HFF-Myc (cell line): Measurements from ENCODE around the gene MINPP1.
A peak's percentile ranks its signal among the peaks of the same experiment; 100 is the strongest.

Experiments
- DNase-seq: peaks from one replicate; pipeline ENCODE4 v3.0.0-alpha.2; 2011; ENCODE audit warnings: low read depth; ENCODE audit errors: extremely low read depth
- H3K4me3 ChIP-seq: replicated peaks from 2 replicates; pipeline ENCODE4 v1.5.1; 2011; ENCODE audit warnings: low read depth, mild to moderate bottlenecking, control low read depth, low read length
- CTCF ChIP-seq: IDR thresholded peaks from 2 replicates; pipeline ENCODE4 v1.5.1; 2012; ENCODE audit warnings: mild to moderate bottlenecking, low read depth, low read length, control low read depth; ENCODE audit errors: missing control alignments

MINPP1 gene

GRCh38 chr10:87578842-87579401 lies 74.2 kb downstream of the MINPP1 start:
- DNase-seq: no peak
- no peak for TF ChIP-seq CTCF
- no peak overlapping the region for H3K4me3 ChIP-seq

GRCh38 chr10:87579563-87579962 lies 74.9 kb downstream of the MINPP1 start:
- TF ChIP-seq CTCF: no peak
- no peak for DNase-seq
- no peak overlapping the region for H3K4me3 ChIP-seq

- no peak for TF ChIP-seq CTCF
- H3K4me3 ChIP-seq: no peak overlapping the region
- no peak for DNase-seq
These were observed 75.3 kb downstream of the MINPP1 start for GRCh38 chr10:87580016-87580415.

GRCh38 chr10:87585565-87586514 lies 81.1 kb downstream of the MINPP1 start:
- DNase-seq: no peak
- no peak for TF ChIP-seq CTCF
- no peak overlapping the region for H3K4me3 ChIP-seq

- peak; percentile 47 for DNase-seq
- TF ChIP-seq CTCF: no peak
- no peak overlapping the region for H3K4me3 ChIP-seq
These were observed 85.0 kb downstream of the MINPP1 start for GRCh38 chr10:87589645-87590051.

- no peak overlapping the region for H3K4me3 ChIP-seq
- no peak for DNase-seq
- TF ChIP-seq CTCF: no peak
These were observed 86.3 kb downstream of the MINPP1 start for GRCh38 chr10:87590705-87591588.
